ENCODE results near the gene STK38.

STK38 gene

DNA sequence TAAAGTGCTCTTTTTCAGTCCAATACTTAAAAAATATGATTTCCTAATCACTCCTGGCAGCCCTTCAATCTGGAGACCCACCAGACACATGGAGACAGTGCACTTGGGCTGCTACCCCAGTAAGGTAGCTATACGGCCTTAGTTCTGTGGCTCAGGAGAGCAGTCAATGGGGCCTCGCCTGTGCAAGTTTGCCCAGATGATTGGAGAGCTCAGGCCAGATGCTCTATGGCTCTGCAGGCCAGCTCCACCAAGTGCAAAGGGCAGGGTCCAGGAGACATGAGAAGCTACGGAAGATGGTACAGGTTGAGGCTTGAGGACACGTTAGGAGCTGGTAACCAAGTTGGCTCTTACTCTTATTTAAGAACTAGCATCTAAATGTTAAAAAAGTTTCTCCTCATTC lies 30.7 kb downstream of the STK38 start:
- Histone ChIP-seq H3K27me3 (ENCODE audit: low read depth, low read length) (no peaks in the 10 kb centered on the region), H3K9me3 (ENCODE audit: control insufficient read depth in 1 of 2, low read length in 2 of 2) (no peaks in the 10 kb centered on the region), H3K4me1 (ENCODE audit: control insufficient read depth in 1 of 2, insufficient read depth in 2 of 2, low read length in 2 of 2) (no peaks in the 10 kb centered on the region), H3K4me3 (ENCODE audit: low read depth in 1 of 2, low read length in 2 of 2) (no peak overlapping the region), H3K36me3 (ENCODE audit: control insufficient read depth in 1 of 2, insufficient read depth in 2 of 2, low read length in 2 of 2) (peaks cover 48 to 50% of the 10 kb centered on the region in 2 donors), H3K27ac (ENCODE audit: low read length) (no peak overlapping the region)

DNA sequence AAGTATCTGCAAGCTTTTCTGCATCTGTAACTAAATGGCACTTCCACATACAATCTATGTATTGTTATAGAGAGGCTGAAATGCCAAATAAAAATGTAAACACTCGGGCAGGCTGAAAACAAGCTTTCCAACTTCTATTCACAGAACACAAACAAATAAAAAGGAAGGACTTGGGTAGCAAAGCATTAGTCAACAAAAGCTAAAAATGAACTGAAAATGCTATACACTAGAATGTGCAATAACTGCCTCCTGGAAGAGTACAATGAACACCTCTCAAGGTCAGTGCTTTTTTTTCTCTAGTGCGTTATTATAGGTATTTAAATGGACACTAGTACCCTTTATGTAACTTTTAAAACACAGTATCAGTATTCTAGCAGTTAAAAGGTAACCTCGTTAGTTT lies 31.4 kb downstream of the STK38 start:
- Histone ChIP-seq H3K27me3 (ENCODE audit: low read depth, low read length) (no peaks in the 10 kb centered on the region), H3K27ac (ENCODE audit: low read length) (no peak overlapping the region)

DNA sequence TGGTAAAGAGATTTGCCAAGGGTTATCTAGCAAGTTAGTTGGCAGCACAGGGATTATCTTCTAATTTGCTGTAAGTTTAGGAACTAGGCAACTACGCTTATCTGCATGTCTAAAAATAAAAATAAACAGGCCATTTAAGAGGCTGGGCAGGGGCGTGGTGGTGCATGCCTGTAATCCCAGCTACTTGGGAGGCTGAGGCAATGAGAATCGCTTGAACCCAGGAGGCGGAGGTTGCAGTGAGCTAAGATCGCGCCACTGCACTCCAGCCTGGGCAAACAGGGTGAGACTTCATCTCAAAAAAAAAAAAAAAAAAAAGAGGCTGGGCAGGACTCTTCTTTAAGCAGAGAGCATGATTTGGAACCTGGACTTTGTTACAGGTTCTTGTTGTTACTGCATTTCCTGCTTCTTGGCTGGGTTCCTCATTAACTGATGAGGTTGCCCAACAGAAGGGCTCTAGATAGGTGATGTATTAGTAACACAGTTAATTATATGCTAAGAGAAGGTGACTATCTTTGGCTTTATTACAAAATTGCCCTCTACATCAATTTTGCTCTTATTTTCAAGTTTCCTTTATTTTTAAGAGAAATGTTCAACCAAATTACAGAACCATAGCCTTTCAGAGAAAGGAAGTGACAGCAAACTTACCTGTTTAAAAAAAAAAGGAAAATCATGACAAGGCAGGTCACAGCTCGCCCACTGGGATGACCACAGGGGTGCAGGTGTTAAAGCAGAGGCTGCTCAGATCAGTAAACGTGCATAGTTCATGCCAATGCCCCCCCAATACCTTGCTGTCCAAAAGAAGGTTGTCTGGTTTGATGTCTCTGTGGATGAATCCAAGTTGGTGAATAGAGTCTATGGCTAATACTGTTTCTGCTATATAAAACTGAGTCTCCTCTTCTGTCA lies 32.5 kb downstream of the STK38 start:
- H3K27ac ChIP-seq (ENCODE audit: low read length): peak overlapping the region; percentile 31

More for the DNA sequence above, 31.4 kb downstream of the STK38 start:
- peaks cover 45 to 48% of the 10 kb centered on the region in 2 donors for H3K36me3 ChIP-seq (ENCODE audit: control insufficient read depth in 1 of 2, insufficient read depth in 2 of 2, low read length in 2 of 2)
- no peaks in the 10 kb centered on the region for H3K4me1 ChIP-seq (ENCODE audit: control insufficient read depth in 1 of 2, insufficient read depth in 2 of 2, low read length in 2 of 2)
- no peaks in the 10 kb centered on the region for H3K9me3 ChIP-seq (ENCODE audit: control insufficient read depth in 1 of 2, low read length in 2 of 2)
- no peak overlapping the region for H3K4me3 ChIP-seq (ENCODE audit: low read depth in 1 of 2, low read length in 2 of 2)

DNA sequence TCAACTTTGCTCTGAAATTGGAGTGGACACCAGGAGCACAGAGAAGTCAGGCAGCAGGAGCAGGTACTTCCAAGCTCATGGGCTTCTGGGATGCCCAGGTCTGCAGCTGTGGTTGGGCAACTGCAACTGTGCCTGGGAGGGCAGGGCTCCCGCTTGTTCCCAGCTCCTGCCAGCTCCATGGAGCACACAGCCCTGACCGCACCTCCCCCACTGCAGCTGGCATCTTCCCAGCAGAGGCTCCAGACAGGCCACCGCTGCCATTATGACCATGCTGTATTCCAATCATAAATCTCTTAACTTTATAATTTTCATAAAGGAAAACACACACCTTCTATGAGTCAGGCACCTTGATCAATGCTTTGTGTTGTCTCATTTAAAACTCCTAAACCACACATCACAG lies 36.9 kb downstream of the STK38 start:
- Histone ChIP-seq H3K27ac (ENCODE audit: low read length) (no peak overlapping the region), H3K9me3 (ENCODE audit: control insufficient read depth in 1 of 2, low read length in 2 of 2) (no peaks in the 10 kb centered on the region), H3K4me3 (ENCODE audit: low read depth in 1 of 2, low read length in 2 of 2) (no peak overlapping the region), H3K27me3 (ENCODE audit: low read depth, low read length) (no peaks in the 10 kb centered on the region), H3K4me1 (ENCODE audit: control insufficient read depth in 1 of 2, insufficient read depth in 2 of 2, low read length in 2 of 2) (no peaks in the 10 kb centered on the region), H3K36me3 (ENCODE audit: control insufficient read depth in 1 of 2, insufficient read depth in 2 of 2, low read length in 2 of 2) (peaks cover 22 to 47% of the 10 kb centered on the region in 2 donors)

More for the DNA sequence above, 32.5 kb downstream of the STK38 start:
- no peaks in the 10 kb centered on the region for H3K27me3 ChIP-seq (ENCODE audit: low read depth, low read length)
- H3K36me3 ChIP-seq (ENCODE audit: control insufficient read depth in 1 of 2, insufficient read depth in 2 of 2, low read length in 2 of 2): peaks cover 41 to 42% of the 10 kb centered on the region in 2 donors
- no peaks in the 10 kb centered on the region for H3K9me3 ChIP-seq (ENCODE audit: control insufficient read depth in 1 of 2, low read length in 2 of 2)
- no peaks in the 10 kb centered on the region for H3K4me1 ChIP-seq (ENCODE audit: control insufficient read depth in 1 of 2, insufficient read depth in 2 of 2, low read length in 2 of 2)
- H3K4me3 ChIP-seq (ENCODE audit: low read depth in 1 of 2, low read length in 2 of 2): no peak overlapping the region

DNA sequence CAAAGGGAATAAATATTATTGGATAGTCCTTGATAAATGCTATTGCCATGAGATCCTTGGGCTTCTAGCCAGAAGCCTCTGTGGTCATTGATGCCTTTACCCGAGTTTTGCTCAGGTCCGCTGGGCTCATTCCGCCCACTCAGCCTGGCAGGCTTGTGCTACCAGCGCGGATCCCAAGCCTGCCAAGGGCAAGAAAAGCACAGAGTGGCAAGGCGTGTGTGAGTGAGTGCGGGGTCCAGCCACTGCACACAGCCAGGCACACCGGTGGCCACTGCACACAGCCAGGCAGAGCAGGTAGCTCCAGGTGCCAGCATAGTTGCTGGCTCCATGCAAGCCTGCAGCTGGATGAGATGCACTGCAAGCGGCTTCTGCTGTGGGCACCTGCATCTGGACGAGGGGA lies 38.7 kb downstream of the STK38 start:
- H3K4me3 ChIP-seq (ENCODE audit: low read depth in 1 of 2, low read length in 2 of 2): no peak overlapping the region
- H3K36me3 ChIP-seq (ENCODE audit: control insufficient read depth in 1 of 2, insufficient read depth in 2 of 2, low read length in 2 of 2): peaks cover 14 to 51% of the 10 kb centered on the region in 2 donors
- H3K4me1 ChIP-seq (ENCODE audit: control insufficient read depth in 1 of 2, insufficient read depth in 2 of 2, low read length in 2 of 2): no peaks in the 10 kb centered on the region
- no peaks in the 10 kb centered on the region for H3K9me3 ChIP-seq (ENCODE audit: control insufficient read depth in 1 of 2, low read length in 2 of 2)
- H3K27ac ChIP-seq (ENCODE audit: low read length): no peak overlapping the region
- no peaks in the 10 kb centered on the region for H3K27me3 ChIP-seq (ENCODE audit: low read depth, low read length)

DNA sequence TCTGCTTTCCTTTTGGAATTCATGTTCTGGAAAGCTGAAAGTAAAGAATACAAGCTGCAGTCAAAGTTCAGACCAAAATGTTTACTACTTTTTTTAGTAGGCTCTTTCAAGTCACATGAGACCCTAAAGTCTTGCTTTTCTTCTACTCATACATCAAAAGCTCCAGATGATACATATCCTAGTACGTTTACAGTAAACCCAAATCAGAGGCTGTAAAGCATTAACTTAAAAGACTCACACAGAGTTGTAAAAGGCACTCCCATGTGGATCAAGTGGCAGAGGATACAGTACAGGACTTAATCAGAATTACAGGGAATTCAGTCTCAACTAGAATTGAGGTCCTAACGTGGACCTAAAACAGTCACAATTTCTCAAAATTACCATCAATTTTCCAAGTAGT lies 40.7 kb downstream of the STK38 start:
- Histone ChIP-seq H3K4me1 (ENCODE audit: control insufficient read depth in 1 of 2, insufficient read depth in 2 of 2, low read length in 2 of 2) (no peaks in the 10 kb centered on the region), H3K27ac (ENCODE audit: low read length) (no peak overlapping the region), H3K27me3 (ENCODE audit: low read depth, low read length) (no peaks in the 10 kb centered on the region), H3K36me3 (ENCODE audit: control insufficient read depth in 1 of 2, insufficient read depth in 2 of 2, low read length in 2 of 2) (peaks cover 8 to 56% of the 10 kb centered on the region in 2 donors), H3K4me3 (ENCODE audit: low read depth in 1 of 2, low read length in 2 of 2) (no peak overlapping the region), H3K9me3 (ENCODE audit: control insufficient read depth in 1 of 2, low read length in 2 of 2) (no peaks in the 10 kb centered on the region)

DNA sequence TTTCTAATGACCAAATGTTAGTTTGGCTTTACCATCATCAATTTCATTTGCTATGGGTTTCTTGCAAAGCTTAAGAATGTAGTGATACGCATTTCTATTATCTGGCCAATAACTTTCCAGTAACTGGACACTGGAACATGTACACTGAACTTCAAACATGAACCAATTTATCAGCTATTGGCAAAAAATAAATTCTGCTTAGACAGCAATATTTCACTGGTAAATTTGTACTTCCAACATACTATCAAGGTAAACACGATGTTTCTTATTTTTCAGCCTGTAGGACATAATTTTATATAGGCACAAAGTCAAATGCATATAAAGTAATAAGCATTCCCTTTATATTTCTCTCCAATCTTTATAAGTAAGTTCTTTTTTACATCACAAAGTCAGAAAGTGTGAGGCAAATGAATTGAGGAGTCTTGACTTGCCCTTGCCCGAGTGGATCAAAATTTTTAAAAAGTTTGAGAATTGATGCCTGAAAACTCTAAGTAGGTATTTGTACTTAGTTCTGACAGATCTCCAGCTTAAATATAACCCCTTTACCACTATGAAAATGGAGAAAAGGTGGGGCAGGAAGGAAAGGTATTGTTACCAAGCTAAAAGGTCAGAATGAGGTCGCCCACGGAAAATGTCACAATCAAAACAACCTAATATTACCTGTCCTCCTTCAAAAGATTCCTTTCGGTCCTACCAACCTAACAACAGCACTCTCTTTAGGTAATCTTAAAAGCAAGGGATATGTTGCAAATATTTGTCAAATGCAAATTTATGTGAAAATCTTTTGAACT lies 41.3 kb downstream of the STK38 start:
- Histone ChIP-seq H3K27me3 (ENCODE audit: low read depth, low read length) (no peaks in the 10 kb centered on the region), H3K27ac (ENCODE audit: low read length) (no peak overlapping the region), H3K9me3 (ENCODE audit: control insufficient read depth in 1 of 2, low read length in 2 of 2) (no peaks in the 10 kb centered on the region), H3K4me1 (ENCODE audit: control insufficient read depth in 1 of 2, insufficient read depth in 2 of 2, low read length in 2 of 2) (no peaks in the 10 kb centered on the region), H3K36me3 (ENCODE audit: control insufficient read depth in 1 of 2, insufficient read depth in 2 of 2, low read length in 2 of 2) (peaks cover 8 to 51% of the 10 kb centered on the region in 2 donors), H3K4me3 (ENCODE audit: low read depth in 1 of 2, low read length in 2 of 2) (no peak overlapping the region)

DNA sequence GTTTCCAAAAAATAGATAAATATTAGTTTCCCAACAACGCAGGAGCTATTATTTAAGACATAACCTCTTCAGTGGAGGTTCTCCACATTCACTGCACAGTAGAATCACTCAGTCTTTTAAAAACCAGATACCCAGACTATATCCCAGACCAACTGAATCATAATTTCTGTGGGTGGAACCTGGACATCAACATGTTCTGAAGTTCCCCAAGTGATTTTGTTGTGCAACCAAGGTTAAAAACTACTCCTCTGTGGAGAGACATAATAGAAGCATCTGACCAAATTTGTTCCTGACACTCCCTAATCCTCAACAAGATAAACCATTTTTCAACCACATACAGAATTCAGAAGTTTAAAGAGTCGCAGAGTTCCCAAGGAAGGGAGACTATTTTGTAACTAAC lies 42.3 kb downstream of the STK38 start:
- Histone ChIP-seq H3K4me3 (ENCODE audit: low read depth in 1 of 2, low read length in 2 of 2) (no peak overlapping the region), H3K27me3 (ENCODE audit: low read depth, low read length) (no peaks in the 10 kb centered on the region), H3K4me1 (ENCODE audit: control insufficient read depth in 1 of 2, insufficient read depth in 2 of 2, low read length in 2 of 2) (no peaks in the 10 kb centered on the region), H3K27ac (ENCODE audit: low read length) (no peak overlapping the region), H3K9me3 (ENCODE audit: control insufficient read depth in 1 of 2, low read length in 2 of 2) (no peaks in the 10 kb centered on the region), H3K36me3 (ENCODE audit: control insufficient read depth in 1 of 2, insufficient read depth in 2 of 2, low read length in 2 of 2) (peaks cover 7 to 47% of the 10 kb centered on the region in 2 donors)

DNA sequence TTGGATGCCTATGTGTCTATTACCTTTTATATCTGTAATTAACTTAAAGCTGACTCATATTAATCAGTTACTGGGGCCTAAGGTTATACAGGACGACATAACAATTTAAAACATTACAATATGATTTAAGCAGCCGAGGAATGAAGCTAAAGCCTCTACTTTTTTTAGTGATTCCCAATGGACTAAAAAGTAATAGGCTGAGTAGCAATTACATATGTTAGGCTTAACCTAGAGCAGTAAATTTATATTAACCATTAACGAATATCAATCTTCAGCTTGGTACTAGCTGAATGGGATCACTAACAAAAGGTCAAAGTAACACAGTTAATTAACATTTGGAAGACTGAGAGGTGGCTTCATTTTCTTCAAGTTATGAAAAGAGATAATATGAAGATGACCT lies 43.1 kb downstream of the STK38 start:
- H3K36me3 ChIP-seq (ENCODE audit: control insufficient read depth in 1 of 2, insufficient read depth in 2 of 2, low read length in 2 of 2): peaks cover 8 to 54% of the 10 kb centered on the region in 2 donors

DNA sequence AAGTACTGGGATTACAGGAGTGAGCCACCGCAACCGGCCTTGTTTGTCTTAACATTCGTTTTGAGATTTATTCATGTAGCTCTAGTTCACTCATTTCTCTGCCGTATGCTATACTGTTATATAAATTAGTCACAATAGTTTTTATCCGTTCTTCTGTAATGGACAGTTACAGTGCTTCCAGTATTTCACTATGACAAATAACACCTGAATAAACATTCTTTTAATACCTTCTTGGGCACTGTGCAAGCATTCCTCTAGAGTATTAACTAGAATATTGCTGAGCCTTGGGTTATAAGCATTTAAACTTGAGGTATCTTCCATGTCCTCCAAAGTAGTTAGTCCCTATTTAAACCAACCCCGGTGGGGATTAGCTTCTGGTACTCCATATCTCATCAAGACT lies 45.6 kb downstream of the STK38 start:
- no peaks in the 10 kb centered on the region for H3K9me3 ChIP-seq (ENCODE audit: control insufficient read depth in 1 of 2, low read length in 2 of 2)
- H3K27ac ChIP-seq (ENCODE audit: low read length): no peak overlapping the region
- H3K27me3 ChIP-seq (ENCODE audit: low read depth, low read length): no peaks in the 10 kb centered on the region
- no peak overlapping the region for H3K4me3 ChIP-seq (ENCODE audit: low read depth in 1 of 2, low read length in 2 of 2)
- H3K36me3 ChIP-seq (ENCODE audit: control insufficient read depth in 1 of 2, insufficient read depth in 2 of 2, low read length in 2 of 2): peaks cover 20 to 52% of the 10 kb centered on the region in 2 donors
- no peaks in the 10 kb centered on the region for H3K4me1 ChIP-seq (ENCODE audit: control insufficient read depth in 1 of 2, insufficient read depth in 2 of 2, low read length in 2 of 2)

More for the DNA sequence above, 43.1 kb downstream of the STK38 start:
- Histone ChIP-seq H3K27me3 (ENCODE audit: low read depth, low read length) (no peaks in the 10 kb centered on the region), H3K27ac (ENCODE audit: low read length) (peak overlapping the region; percentile 2), H3K4me3 (ENCODE audit: low read depth in 1 of 2, low read length in 2 of 2) (no peak overlapping the region), H3K4me1 (ENCODE audit: control insufficient read depth in 1 of 2, insufficient read depth in 2 of 2, low read length in 2 of 2) (no peaks in the 10 kb centered on the region), H3K9me3 (ENCODE audit: control insufficient read depth in 1 of 2, low read length in 2 of 2) (no peaks in the 10 kb centered on the region)

DNA sequence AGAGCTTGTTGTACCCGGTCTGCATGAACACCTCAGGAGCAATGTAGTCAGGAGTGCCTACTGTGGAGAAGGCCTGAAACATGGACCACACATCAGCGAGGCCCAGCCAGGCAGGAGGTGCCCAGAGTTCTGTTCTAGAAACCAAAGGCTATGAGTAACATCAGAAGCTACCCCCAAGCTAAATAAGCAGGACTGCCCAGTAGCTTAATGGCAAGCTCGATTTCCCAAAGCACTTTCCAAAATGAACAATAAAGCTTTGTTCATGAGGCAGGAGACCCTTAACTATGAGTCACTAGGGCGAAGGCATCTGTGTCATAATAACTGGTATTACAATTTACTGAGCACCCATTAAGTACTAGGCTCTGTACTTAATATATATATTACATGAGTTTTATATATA lies 47.4 kb downstream of the STK38 start:
- no peaks in the 10 kb centered on the region for H3K9me3 ChIP-seq (ENCODE audit: control insufficient read depth in 1 of 2, low read length in 2 of 2)
- no peaks in the 10 kb centered on the region for H3K27me3 ChIP-seq (ENCODE audit: low read depth, low read length)
- no peaks in the 10 kb centered on the region for H3K4me1 ChIP-seq (ENCODE audit: control insufficient read depth in 1 of 2, insufficient read depth in 2 of 2, low read length in 2 of 2)
- no peak overlapping the region for H3K27ac ChIP-seq (ENCODE audit: low read length)
- peaks cover 33 to 53% of the 10 kb centered on the region in 2 donors for H3K36me3 ChIP-seq (ENCODE audit: control insufficient read depth in 1 of 2, insufficient read depth in 2 of 2, low read length in 2 of 2)
- no peak overlapping the region for H3K4me3 ChIP-seq (ENCODE audit: low read depth in 1 of 2, low read length in 2 of 2)

Measured in muscle layer of duodenum (tissue), 2 donors.